ENCODE results near the gene HNRNPUL1. TPM values are rescaled to one million over a fixed set of nuclear protein-coding genes. Genes with fewer than 3 reads are reported as not detected.
"Not testable (repeated sequence)": the region's sequence is repeated elsewhere in the genome, so short reads cannot be mapped to it uniquely, and the experiment has no call there.

The HNRNPUL1 gene
- total RNA-seq, 1 donor from 2014 or later, result 258 TPM

DNA sequence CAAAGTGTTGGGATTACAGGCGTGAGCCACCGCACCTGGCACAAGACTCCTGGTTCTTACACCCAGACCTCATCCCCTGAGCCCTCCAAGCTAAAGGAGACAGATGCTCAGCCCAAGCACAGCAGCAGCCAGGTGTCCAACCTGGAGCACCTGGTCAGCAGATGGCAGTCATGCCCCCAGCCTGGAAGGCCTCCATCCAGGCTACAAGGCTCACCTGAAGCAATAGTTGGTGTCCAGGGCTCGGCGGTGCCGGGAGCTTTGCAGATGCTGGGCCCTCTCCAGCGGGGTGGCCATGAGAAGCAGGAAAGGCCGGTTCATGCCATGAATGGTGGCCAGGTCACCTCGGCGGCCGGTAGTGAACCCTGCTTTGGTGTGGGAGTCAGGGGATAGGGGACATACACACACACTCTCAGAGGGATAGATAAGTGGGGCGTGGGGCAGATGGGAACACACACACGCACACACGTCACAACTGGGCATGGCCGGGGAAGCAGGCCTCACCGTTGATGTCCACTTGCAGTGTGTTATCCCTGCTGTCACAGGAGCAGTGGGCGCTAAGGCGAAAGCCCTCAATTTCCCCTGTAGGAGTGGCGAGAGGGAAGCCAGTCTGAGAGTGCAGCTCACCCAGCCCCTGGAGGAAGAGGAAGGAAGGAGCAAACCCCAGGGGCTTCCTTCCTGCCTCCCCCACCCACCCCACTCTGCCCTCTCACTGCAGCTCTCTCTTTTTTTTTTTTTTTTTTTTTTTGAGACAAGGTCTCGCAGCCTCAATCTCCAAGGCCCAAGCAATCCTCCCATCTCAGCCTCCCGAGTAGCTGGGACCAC, 77.7 kb downstream of the HNRNPUL1 start:
- no peaks in the 10 kb centered on the region for H3K27me3 Mint-ChIP-seq
- no peak for DNase-seq
- no peaks in the 10 kb centered on the region for H3K9me3 Mint-ChIP-seq
- H3K4me3 Mint-ChIP-seq, result no peak overlapping the region
- H3K4me1 Mint-ChIP-seq, result peaks cover 28% of the 10 kb centered on the region
- peaks cover 70% of the 10 kb centered on the region for H3K36me3 Mint-ChIP-seq (ENCODE audit: low read depth)
- intact Hi-C loops (cut with micrococcal nuclease), result no loop called here
- H3K27ac Mint-ChIP-seq, result peak overlapping the region; percentile 20

DNA sequence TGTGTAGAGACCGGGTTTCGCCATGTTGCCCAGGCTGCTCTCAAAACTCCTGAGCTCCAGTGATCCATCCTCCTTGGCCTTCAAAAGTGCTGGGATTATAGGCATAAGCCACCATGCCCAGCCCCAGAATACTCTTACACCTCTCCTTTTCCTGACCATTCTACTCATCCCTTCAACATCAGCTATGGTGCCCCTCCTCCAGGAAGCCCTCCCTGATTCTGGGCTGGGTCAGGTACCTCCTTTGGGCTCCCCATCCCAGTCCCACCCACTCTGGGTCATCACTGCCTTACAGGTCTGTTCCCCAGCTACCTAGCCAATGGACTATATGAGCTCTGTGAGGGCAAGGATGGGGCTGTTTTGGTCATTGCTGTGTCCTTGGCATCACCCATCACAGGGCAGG, 80.0 kb downstream of the HNRNPUL1 start:
- H3K9me3 Mint-ChIP-seq, result no peaks in the 10 kb centered on the region
- peaks cover 29% of the 10 kb centered on the region for H3K4me1 Mint-ChIP-seq
- no peak overlapping the region for H3K27ac Mint-ChIP-seq
- no peaks in the 10 kb centered on the region for H3K27me3 Mint-ChIP-seq
- intact Hi-C loops (cut with micrococcal nuclease), result no loop called here
- H3K36me3 Mint-ChIP-seq (ENCODE audit: low read depth), result peaks cover 68% of the 10 kb centered on the region
- no peak overlapping the region for H3K4me3 Mint-ChIP-seq
- no peak for DNase-seq

DNA sequence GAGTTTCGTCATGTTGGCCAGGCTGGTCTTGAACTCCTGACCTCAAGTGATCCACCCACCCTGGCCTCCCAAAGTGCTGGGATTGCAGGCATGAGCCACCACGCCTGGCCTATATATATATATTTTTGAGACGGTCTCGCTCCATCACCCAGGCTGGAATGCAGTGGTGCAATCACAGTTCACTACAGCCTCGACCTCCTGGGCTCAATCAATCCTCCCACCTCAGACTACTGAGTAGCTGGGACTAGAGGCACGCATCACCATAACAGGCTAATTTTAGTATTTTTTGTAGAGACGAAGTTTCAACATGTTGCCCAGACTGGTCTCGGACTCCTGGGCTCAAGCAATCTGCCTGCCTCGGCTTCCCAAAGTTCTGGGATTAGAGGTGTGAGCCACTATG, 82.7 kb downstream of the HNRNPUL1 start:
- H3K27me3 Mint-ChIP-seq; H3K9me3 Mint-ChIP-seq; H3K4me3 Mint-ChIP-seq; intact Hi-C loops (cut with micrococcal nuclease); H3K27ac Mint-ChIP-seq; DNase-seq: not testable (repeated sequence)
- peaks cover 62% of the 10 kb centered on the region for H3K36me3 Mint-ChIP-seq (ENCODE audit: low read depth)
- H3K4me1 Mint-ChIP-seq, result peaks cover 39% of the 10 kb centered on the region

DNA sequence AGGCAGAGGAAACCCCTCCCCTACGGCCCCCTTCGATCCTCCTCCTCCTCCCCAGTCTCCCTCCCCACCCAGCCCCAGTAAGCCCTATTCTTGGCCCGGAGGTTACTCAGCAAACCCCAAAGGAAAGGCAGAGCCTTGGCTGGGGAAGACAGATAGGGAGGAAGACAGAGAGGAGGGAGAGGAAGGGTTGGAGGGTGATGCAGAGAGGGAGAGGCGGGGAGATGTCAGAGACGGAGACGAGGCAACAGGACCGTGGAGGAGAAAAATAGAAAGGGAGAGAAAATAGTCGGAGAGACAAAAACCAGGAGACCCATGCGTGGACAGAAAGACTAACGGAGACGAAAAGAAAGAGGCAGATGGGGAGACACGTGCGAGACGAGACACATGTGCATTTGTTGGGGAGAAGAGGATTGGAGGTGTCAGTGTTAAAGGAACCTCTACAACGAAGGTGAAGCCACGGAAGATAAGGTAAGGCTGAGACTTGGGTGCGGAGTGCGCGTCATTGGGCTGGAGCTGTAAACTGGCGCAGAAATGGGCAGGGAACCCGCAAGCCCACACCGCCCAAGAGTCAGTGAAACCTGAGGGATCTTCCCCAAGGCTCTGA, 86.7 kb downstream of the HNRNPUL1 start:
- Mint-ChIP-seq H3K27ac (peak overlapping the region; percentile 88), H3K36me3 (ENCODE audit: low read depth) (peaks cover 44% of the 10 kb centered on the region), H3K27me3 (no peaks in the 10 kb centered on the region), H3K9me3 (no peaks in the 10 kb centered on the region), H3K4me3 (peak overlapping the region; percentile 92), H3K4me1 (peaks cover 37% of the 10 kb centered on the region)
- intact Hi-C loops (cut with micrococcal nuclease), result loop anchor here (1.0 to 10.0 kb wide), 3 partner anchors 88 to 576 kb away; partner anchors contain the start of genes ARHGEF1, MIA and RAB4B
- no peak for DNase-seq

DNA sequence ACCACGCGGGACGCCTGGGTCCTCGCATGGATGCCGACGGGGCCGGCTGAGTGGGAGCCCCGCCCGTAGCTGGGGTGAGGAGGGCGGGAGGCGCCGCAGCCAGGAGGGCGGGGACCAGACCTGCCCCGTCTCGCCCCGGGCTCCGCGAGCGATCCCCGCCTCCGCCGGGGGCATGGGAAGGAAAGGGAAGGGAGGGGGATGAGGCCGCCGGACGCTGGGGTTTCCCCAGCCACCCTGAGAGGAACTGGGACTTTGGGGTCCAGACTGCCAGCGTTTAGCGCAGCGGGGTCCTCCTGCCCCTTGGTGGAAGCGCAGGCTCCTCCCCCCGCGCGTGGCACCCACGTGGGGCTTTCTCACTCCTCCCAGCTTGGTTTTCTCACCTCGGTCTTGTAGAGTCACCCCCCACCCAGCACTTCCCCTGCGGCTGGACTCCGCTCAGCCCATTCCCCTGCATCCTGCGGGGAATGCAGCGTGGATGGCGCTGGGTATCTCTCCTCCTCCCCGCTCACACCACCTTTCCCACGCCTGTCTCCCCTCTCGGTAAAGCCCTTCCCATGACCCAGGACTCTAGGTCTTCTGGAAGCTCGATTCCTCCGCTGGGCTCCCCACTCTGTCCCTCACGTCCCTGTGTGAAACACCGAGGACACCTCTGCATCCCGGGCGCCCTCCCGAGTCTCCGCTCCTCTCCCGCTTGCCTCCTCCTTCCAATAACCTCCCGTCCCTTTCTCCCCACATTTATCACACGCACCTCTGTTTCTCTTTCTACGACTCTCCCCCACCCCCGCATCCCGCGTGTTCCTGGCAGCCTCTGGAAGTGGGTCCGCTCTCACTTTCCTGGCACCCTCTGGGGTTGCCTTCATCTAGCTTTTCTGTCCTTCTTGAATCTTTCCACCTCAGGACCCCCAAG, 87.4 kb downstream of the HNRNPUL1 start:
- H3K27me3 Mint-ChIP-seq, result no peaks in the 10 kb centered on the region
- peaks cover 41% of the 10 kb centered on the region for H3K36me3 Mint-ChIP-seq (ENCODE audit: low read depth)
- intact Hi-C loops (cut with micrococcal nuclease), result loop anchor here (1.0 to 10.0 kb wide), 6 partner anchors 23 to 577 kb away; partner anchors contain the start of genes ARHGEF1, BCKDHA, EXOSC5 and MIA
- H3K27ac Mint-ChIP-seq, result peak overlapping the region; percentile 88
- H3K4me3 Mint-ChIP-seq, result peak overlapping the region; percentile 92
- peaks cover 41% of the 10 kb centered on the region for H3K4me1 Mint-ChIP-seq
- peak; percentile 96 for DNase-seq
- H3K9me3 Mint-ChIP-seq, result no peaks in the 10 kb centered on the region

DNA sequence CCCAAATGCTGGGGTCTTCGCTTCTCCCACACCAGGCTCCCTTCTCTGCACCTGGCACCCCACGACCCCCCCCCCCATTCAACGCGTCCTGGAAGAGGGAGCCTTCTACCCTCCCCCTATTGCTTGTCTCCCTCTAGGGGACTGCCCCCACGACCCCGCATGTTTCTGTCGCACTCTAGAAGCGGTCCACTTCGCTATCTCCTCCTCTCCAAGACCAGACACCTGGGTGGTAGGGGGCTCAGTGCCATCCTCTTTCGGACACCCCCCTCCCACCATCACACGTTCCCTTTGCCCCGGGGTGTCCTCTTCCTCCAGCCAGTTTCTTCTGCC, 88.1 kb downstream of the HNRNPUL1 start:
- no peaks in the 10 kb centered on the region for H3K27me3 Mint-ChIP-seq
- intact Hi-C loops (cut with micrococcal nuclease), result loop anchor here (1.0 to 10.0 kb wide), 5 partner anchors 24 to 577 kb away; partner anchors contain the start of genes ARHGEF1, BCKDHA, EXOSC5 and MIA

DNA sequence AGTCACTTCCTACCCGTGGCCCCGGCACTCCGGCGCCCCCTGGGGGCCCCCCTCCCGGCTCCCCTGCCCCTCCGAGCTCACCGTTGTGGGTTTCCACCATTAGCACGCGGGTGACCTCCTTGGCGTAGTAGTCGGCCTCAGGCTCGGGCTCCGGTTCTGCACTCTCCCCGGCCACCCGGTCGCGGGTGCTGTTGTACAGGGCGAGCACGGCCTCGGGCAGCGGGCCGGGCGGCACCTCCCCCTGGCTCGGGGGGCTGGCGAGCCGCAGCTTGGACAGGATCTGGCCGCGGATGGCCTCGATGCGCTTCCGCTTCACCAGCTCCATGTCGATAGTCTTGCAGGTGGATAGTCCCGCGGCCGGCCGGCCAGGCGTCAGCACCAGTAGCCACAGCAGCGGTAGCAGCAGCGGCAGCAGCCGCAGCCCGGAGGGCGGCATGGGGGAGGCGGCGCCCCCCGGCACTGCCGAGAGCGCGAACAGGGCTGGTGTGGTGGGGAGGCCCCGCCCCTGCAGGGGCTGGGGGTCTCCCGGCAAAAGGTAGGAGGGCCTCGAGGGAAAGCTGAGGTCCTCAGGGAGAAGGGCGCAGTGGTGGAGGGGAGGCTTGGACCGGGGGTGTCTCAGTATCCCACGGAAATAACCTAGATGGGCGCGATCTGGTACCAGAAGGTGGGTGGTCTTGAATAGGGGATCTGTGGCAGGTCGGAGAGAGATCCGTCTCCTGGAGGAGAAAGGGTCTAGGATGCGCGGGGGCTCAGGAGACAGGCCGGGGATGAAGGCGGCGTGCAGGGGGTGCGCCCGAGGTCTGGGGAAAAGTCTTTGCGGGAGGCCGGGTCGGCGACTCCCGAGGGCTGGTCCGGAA, 88.7 kb downstream of the HNRNPUL1 start:
- Mint-ChIP-seq H3K4me3 (peak overlapping the region; percentile 92), H3K9me3 (no peaks in the 10 kb centered on the region), H3K36me3 (ENCODE audit: low read depth) (peaks cover 39% of the 10 kb centered on the region), H3K27me3 (no peaks in the 10 kb centered on the region), H3K4me1 (peaks cover 53% of the 10 kb centered on the region), H3K27ac (peak overlapping the region; percentile 88)
- DNase-seq, result peak; percentile 94
- intact Hi-C loops (cut with micrococcal nuclease), result loop anchor here (1.0 to 10.0 kb wide), 5 partner anchors 25 to 578 kb away; partner anchors contain the start of genes ARHGEF1, BCKDHA, EXOSC5 and MIA

More for the DNA sequence above, 88.1 kb downstream of the HNRNPUL1 start:
- Mint-ChIP-seq H3K9me3 (no peaks in the 10 kb centered on the region), H3K27ac (peak overlapping the region; percentile 88), H3K4me3 (peak overlapping the region; percentile 92), H3K4me1 (peaks cover 48% of the 10 kb centered on the region), H3K36me3 (ENCODE audit: low read depth) (peaks cover 42% of the 10 kb centered on the region)
- no peak for DNase-seq

DNA sequence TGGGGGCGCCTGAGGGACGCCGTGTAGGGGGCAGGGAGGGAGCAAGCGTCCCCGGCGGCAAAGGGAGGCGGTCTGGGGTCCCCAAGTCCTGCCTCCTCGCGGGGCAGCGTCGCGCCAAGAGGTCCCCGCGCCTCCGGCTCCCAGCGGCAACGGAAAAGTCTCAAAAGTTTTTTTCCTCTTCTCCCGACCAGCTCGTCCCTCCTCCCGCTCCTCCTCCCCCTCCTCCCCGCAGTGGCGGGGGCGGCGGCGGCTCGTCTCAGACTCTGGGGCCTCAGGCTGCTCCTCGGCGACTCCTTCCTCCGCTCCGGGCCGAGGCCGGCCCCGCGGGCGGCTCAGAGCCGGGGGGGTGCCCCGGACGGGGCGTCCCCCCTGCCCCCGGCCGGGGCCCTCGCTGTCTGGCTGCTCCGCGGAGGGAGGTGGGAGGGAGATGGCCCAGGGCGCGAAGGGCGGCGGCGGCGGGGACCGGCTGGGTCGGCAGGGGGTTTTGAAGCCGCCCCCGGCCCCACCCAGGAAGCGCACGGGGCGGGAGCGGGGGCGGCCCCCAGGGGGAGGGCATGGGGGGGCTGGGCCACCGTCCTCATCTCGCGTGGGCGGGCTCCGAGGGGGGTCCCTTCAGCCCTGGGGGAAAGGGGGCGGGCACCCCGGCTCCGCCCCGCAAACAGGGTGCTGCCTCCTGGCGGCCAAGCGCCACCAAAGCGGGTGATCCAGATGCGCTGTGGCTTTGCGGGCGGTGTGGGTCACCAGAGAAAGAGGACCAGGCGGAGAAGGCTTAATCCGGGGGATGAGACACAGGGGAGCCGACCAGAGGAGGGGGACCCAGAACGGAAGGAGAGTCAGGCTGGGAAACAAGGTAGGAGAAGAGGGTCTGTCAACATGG, 89.5 kb downstream of the HNRNPUL1 start, which contains the start of gene TGFB1:
TSS of gene TGFB1 (minus strand) at position 457 of the 877 bp plus-strand sequence. CDS start 878 bp downstream, outside the sequence.
- Mint-ChIP-seq H3K4me3 (peak within 1 kb of the TSS; percentile 92), H3K4me1 (peaks cover 56% of the 10 kb centered on the region), H3K9me3 (no peaks in the 10 kb centered on the region), H3K27me3 (no peaks in the 10 kb centered on the region), H3K36me3 (ENCODE audit: low read depth) (peaks cover 34% of the 10 kb centered on the region), H3K27ac (peak within 1 kb of the TSS; percentile 96)
- intact Hi-C loops (cut with micrococcal nuclease), result loop anchor here (1.0 to 10.0 kb wide), 4 partner anchors 10 to 579 kb away; partner anchors contain the start of genes ARHGEF1, MIA and RAB4B
- peak; percentile 98 for DNase-seq

DNA sequence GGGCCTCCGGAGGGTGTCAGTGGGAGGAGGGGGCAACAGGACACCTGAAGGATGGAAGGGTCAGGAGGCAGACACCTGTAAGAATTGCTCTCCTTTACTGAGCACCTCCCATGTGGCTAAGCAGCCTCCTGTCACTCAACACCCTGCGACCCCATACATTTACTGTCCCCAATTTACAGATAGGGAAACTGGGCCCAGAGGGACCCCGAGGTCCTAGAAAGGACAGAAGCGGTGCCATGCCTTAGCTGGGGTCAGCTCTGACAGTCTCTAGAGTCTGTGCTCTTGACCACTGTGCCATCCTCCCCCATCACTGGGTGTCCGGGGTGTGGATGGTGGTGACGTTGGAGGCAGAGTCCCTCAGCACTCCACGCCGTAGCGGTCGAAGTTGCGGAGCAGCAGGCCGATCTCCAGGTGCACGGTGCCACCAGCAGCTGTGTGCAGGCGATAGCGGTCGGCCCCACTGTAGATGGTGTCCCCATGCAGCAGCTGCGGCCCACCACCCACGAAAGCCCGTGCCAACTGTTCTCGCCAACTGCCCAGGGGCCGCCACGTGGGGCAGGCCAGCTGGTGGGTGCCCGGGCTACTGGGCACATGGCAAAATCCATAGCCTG, 90.3 kb downstream of the HNRNPUL1 start:
- DNase-seq, result no peak
- H3K27ac Mint-ChIP-seq, result peak overlapping the region; percentile 96
- no peaks in the 10 kb centered on the region for H3K9me3 Mint-ChIP-seq
- intact Hi-C loops (cut with micrococcal nuclease), result loop anchor here (1.0 to 10.0 kb wide), 3 partner anchors 9 to 580 kb away; partner anchors contain the start of genes ARHGEF1, MIA and RAB4B
- no peaks in the 10 kb centered on the region for H3K27me3 Mint-ChIP-seq
- H3K4me1 Mint-ChIP-seq, result peaks cover 49% of the 10 kb centered on the region
- peak overlapping the region; percentile 92 for H3K4me3 Mint-ChIP-seq
- H3K36me3 Mint-ChIP-seq (ENCODE audit: low read depth), result peaks cover 29% of the 10 kb centered on the region

DNA sequence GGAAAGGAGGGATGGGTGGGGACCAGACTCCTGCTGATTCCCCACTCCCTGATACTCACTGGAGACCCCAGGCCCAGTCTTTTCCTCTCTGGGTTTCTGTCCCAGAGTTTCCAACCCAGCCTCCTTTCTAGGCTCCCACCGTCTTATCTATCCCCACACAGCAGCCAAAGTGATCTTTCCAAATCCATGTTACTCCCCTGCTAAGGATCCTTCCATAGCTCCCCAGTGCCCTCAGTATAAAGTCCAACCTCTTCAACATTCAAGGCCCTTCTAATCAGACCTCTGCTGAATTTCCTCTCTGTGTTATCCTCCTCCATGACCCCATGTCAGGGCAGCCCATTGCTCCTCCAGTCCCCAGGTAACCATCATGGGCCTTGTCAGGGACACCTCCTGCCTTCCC, 90.9 kb downstream of the HNRNPUL1 start:
- Mint-ChIP-seq H3K27me3 (no peaks in the 10 kb centered on the region), H3K9me3 (no peaks in the 10 kb centered on the region), H3K36me3 (ENCODE audit: low read depth) (peaks cover 33% of the 10 kb centered on the region), H3K4me3 (peak overlapping the region; percentile 66), H3K27ac (peak overlapping the region; percentile 89), H3K4me1 (peaks cover 47% of the 10 kb centered on the region)
- intact Hi-C loops (cut with micrococcal nuclease), result loop anchor here (10.0 kb wide), 2 partner anchors 530 to 580 kb away; partner anchors contain the start of genes ARHGEF1, MIA and RAB4B
- DNase-seq, result no peak

DNA sequence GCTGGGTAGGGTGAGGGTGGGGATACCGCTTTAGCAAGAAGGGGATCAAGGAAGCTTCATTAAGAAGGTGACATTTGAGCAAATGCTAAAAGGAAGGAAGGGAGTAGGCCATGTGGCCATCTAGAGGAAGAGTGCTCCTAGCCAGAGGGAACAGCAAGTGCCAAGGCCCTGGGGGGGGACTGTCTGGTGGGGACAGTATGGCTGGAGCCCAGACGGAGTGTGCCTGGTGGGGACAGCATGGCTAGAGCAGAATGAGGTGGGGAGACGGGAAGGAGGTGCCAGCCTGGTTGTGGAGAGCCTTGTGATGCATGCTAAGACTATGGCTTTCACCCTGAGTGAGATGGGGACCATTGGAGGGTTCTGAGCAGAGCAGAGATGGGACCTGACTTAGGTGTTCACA, 91.6 kb downstream of the HNRNPUL1 start:
- H3K4me1 Mint-ChIP-seq, result peaks cover 45% of the 10 kb centered on the region
- intact Hi-C loops (cut with micrococcal nuclease), result loop anchor here (2.0 to 10.0 kb wide), 3 partner anchors 199 to 581 kb away; partner anchors contain the start of genes ARHGEF1, MIA and RAB4B
- DNase-seq, result peak; percentile 67
- no peaks in the 10 kb centered on the region for H3K9me3 Mint-ChIP-seq
- H3K27me3 Mint-ChIP-seq, result no peaks in the 10 kb centered on the region
- peak overlapping the region; percentile 66 for H3K4me3 Mint-ChIP-seq
- H3K36me3 Mint-ChIP-seq (ENCODE audit: low read depth), result peaks cover 33% of the 10 kb centered on the region
- peak overlapping the region; percentile 89 for H3K27ac Mint-ChIP-seq
